Stimulated activated CD4-positive, alpha-beta T cell treated with anti-CD3 and anti-CD28 coated beads, Interleukin-2, amount 100 ng/mL, for 24 hours (primary cell): Measurements from ENCODE around the gene ZGRF1.
"Not testable (repeated sequence)": the region's sequence is repeated elsewhere in the genome, so short reads cannot be mapped to it uniquely, and the experiment has no call there.

Experiments
- DNase-seq, 2 donors: peaks; one replicate each; pipeline ENCODE4 v3.0.0-alpha.2; 2020

ZGRF1 gene

DNA sequence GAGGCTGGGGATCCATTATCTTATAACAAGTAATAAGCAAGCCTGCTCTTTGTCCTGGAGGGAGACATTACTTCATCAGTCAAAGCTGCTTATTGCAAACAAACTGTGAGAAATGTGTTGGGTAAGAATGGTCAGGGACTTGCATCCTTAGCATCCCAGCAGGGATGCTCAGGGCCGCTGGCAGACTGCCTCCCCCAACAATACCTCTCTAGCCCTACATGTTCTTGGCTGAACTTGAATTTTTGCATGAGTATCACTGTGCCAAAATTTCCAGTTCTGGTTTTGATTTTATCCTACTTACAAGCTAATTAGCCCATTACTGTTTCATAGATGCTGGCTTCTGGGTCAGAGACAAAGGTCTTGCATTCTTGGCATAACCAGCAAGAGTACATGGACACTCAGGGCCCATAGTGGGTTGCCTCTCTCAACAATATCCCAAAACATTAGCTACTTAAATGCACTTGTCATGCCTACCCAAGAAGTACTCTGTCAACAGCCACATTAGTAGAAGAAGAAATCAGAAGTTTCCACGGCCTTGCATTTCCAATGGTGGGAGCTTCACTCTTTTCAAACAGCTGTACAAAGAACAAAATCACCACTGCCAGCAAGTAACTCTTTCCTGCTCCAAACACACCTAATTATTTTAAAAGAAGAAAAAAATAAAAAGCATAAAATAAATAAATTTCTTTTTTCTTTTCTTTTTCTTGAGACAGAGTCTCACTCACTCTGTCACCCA, 78.9 kb downstream of the ZGRF1 start:
- DNase-seq, result no peak

DNA sequence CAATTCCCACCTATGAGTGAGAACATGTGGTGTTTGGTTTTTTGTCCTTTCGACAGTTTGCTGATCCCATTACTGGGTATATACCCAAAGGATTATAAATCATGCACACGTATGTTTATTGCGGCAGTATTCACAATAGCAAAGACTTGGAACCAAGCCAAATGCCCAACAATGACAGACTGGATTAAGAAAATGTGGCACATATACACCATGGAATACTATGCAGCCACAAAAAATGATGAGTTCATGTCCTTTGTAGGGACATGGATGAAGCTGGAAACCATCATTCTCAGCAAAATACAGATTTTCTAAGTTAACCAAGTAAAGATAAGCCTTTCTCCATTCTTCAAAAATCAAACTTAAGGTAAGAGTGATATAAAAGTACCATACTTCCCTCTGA, 82.4 kb downstream of the ZGRF1 start:
- not testable (repeated sequence) for DNase-seq

DNA sequence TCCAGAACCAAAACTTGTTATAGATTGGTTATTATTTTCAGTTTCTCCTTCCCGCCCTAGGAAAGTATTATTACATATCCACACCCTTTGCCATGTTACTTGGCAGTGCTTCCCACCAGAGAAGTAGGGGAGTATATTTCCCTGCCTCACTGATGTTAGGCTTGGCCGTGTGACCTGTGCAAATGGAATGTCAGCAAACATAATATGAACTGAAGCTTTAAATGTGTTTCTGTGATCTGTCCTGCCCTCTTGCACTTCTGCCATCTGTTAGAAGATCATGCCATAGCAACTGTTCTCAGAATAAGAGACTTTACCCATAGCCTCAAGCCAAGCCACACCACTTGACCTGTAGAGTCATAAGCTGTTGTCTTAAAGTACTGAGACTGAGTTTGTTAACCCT, 84.0 kb downstream of the ZGRF1 start:
- no peak for DNase-seq

DNA sequence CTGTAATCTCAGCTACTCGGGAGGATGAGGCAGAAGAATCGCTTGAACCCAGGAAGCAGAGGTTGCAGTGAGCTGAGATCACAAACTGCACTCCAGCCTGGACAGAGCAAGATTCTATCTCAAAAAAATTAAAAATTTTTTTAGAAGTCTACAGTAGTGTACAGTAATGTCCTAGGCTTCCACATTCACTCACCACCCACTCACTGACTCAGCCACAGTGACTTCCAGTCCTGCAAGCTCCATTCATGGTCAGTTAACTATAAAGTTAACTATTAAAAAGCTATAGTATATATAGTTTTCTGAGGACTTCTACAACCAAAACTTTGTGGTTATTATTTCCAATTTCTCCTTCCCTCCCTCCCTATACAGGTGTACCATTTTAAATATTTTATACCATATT, 86.0 kb downstream of the ZGRF1 start:
- no peak for DNase-seq

DNA sequence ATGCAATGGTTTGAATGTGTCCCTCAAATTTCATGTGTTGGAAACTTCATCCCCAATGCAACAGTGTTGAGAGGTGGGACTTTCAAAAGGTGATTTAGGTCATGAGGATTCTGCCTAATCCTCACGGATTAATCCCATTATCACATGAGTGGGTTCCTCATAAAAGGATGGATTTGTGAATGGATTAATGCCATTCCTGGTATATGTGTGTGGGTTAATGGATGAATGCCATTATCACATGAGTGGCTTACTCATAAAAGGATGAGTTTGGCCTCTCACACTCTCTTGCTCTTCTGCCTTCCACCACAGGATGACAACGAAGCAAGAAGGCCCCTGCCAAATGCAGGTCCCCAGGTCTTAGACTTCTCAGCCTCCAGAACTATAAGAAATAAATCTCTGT, 90.2 kb downstream of the ZGRF1 start:
- no peak for DNase-seq

DNA sequence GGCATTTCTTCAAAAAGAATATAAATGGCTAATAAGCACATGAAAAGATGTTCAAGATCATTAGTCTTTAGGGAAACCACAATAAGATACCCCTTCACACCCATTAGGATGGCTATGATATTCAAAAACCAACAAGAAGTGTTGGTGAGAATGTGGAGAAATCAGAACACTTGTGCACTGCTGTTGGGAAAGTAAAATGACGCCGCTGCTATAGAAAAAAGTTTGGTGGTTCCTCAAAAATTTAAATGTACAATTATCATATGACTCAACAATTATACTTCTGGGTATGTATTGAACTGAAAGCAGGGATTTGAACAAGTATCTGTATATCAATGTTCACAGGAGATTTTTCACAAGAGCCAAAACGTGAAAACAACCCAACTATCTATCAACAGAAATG, 91.4 kb downstream of the ZGRF1 start:
- DNase-seq, result no peak

DNA sequence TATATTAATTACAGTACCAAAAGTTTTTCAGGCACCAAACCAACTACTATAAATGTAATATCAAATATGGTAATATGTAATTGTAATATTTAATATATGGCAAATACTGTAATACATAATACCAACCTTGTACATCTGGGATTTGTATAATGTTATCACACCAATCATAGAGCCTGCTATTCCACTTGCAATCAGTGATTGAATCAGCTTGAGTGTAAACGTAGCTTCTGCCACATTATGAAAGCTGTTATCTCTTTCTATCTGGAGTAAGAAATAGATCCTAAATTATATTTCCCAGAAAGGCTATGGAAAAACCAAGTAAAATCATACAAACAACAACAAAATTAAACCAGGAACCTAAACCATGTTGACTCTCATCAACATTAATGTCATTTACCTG, 96.0 kb downstream of the ZGRF1 start:
- DNase-seq, result no peak

DNA sequence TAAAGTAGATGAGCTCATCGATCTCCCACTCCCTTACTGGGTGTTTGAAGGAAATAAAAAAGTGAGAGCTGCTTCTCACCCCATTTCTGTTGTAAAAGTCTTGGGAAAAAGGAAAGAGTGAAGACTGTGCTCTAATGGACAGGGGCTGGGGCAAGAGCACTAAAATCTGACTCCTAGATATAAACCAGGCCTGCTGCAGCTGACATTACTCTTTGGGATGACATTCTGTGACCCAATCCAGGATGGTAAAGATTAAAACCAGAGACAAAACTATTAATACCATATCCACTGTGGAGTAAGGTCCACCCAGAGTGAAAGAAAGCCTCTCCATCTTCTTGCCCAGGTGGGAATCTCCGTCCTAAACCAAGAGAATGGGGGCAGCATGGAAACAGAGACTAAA, 100.6 kb downstream of the ZGRF1 start:
- no peak for DNase-seq

DNA sequence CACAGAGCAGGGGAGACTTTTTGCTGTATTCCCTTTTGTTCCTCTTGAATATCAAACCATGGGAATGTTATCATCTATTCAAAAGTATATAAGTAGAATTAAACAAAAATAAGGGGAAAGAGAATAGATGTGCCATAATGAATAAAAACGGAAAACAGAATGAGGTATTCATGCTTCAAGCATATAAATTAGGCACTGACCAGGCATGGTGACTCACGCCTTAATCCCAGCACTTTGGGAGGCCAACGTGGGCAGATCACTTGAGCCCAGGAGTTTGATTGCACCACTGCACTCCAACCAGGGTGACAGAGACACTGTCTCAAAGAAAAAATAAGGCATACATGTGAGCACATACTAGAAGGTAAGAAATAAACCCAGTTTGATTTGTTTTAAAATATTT, 104.4 kb downstream of the ZGRF1 start:
- no peak for DNase-seq

DNA sequence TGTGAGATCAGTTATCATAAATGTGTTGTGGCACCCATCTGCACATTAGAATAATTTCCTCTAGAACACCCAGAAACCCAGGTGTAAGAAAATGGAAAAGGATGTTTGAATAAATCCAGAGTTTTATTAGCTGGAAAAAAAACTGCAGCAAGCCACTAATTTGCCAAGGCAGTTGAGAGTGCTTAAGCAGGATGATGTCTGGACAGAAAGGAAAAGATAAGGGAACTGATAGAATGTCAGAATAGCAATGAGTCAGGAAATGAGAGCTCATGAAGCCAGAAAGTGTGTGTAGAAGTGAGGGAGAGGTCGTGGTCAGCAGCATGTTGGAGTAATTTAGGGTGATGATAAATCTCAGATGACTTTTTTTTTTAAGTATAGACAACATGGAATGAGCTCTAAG, 105.6 kb downstream of the ZGRF1 start:
- DNase-seq, result no peak

DNA sequence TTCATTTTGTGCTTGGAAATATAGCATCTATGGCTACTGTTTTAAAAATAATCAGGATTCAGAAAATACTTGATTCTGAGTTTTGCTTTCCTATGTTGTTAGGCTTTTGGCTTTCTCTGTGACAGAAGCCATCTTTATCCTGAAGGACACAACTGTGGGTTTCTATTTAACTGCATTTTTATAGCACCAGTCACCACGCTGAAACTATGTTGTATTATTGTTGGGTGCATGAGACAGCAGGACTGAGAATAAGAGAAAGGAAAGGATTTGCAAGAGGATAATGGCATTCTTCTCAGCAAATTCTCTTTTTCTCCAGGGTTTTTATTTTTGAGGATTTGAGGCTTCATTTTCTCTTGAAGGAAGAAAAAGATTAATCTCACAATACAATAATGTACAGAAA, 110.6 kb downstream of the ZGRF1 start:
- DNase-seq, result no peak

DNA sequence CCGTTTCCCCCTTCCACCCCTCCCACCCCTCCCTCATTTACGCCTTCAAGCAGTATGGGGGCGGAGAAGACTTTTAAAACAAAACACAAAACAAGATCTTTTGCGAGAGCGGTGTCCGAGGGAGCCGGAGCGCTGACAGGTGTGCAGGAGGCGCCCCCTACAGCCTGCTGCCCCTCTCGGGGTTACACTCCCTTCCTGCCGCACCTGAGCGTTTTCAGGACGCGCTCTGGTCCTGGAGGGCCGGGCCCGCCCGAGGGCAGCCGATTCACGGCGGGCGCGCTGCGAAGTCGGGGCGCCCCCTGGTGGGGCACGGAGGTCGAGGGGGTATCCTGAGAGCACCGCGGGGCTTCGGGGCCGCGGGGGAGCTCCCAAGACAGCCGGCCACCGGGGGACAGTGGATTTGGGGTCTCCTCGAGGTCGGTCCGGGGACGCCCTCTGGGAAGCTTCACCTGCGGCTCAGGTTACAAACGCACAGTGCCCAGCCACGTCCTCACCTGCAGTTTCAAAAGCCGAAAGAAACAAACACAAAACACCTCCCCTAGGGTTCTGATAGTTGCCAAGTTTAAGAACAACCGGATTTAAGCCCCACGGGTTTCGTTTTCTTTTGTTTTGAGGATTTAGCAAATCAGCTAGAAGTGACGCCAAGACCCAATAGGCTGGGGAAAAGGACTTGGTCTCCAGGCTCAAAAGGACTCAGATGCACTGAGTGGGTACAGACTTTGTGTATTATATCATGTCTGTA, 112.8 kb downstream of the ZGRF1 start:
- DNase-seq, result peak; percentile 81 to 83

DNA sequence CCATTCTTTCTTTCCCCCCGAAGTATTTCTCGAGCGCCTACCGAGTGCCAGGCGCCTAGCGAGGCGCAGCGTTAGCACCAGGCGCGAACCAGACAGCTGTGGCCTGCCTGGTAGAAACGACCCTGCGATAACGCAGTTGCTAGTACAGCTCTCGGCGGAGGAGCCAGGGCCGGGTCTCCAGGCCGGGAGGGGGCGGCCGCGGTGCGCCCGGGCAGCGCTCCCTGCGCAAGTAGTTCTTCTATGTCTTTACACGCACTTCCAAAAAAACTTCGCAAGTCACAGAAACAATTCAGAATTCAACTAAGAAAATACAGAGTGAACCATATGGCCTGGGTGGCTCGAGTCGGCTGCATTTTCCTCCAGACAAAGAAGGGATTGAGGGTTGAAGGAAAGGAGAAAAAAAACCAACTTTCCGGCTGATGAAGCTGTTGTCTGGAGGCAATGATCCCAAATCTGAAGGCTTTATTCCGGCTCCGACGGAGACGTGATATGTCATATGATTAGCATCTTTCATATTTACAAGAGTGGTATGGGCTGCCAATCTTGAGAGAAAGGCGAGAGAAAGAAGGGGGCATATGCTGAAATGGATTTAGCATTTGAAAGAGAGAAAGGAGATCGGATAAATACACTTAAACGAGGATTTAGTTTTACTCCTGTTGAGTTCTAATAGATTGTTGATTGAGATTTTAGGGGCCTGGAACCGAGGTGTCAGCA, 113.5 kb downstream of the ZGRF1 start:
- DNase-seq, result peak; percentile 29 to 54

DNA sequence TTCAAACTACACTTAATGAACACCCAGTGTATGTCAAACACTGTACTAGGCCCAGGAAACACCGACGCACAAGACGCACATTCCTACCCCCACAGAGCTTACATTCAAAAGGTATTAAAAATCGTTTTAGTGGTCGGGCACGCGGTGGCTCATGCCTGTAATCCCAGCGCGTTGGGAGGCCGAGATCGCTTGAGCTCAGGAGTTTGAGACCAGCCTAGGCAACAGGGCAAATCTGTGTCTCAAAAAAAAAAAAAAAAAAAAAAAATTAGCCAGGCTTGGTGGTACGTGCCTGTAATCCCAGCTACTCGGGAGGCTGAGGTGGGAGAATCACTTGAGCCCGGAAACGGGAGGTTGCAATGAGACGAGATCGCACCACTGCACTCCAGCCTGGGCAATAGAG, 114.3 kb downstream of the ZGRF1 start:
- DNase-seq, result not testable (repeated sequence)

DNA sequence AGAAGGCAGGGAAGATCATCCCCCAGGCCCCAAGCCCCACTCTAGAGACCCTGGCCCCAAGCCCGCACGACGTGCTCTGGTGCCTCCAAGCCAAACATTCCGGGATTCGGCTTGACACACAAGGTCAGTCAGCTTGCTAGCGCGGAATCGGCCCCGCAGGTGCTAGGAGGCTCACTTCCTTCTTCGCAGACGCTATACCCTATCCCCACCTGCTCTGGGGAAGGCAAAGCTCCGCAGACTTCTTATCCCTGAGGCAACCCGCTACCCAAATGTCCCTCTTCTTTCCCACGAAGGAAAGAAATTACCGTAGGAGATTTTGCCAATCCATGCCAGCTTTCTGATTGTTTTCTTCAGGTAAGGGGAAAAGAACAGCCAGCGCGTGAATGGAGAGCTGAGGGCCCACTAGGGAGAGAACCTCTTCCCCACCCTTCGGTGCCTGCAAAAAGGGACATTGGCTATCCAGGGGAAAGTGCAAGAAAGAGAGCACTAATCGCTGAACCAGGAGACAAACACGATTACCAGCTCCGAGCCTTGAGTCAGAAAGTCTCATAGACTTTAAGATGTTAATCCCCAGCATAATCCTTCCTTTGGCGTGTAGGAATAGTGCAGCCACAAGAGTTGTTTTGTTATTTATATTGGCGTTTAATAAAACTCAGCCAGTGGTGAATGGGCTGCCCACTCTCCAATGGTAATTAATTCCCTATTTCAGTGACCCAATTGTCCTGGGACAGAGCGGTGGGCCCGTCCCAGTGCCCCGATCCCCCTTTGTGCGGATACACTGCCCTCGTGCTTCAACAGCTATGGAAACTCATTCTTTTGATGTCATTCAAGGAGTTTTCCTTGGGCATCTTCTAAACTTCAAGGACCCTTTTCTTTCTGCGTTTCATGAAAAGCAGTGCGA, 115.3 kb downstream of the ZGRF1 start:
- peak in 1 of 2 donors; percentile 11 for DNase-seq

DNA sequence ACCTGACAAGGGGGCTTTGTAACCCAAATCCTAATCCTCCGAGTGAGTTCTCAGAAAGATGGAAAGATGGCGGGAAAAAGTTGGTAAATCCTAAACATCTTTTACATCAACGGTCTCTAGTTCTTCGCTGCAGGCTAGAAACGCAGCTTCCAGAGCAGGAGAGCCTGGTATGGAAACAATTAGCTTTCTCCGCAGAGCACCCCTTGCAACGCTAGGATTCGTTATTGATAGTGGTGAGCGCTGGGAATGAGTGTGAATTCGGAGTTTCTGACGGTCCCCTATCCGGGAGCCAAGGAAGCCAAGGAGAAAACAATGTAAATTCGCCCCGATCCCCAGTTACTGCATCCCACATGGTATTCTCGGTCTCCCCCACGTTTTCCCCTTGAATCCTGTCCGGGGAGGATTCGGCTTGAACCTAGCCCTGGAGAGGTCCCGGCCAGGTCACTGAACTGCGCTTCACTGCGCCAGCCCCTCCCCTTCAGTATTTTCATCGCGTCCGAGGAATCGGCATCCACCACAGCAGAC, 116.0 kb downstream of the ZGRF1 start:
- no peak for DNase-seq

DNA sequence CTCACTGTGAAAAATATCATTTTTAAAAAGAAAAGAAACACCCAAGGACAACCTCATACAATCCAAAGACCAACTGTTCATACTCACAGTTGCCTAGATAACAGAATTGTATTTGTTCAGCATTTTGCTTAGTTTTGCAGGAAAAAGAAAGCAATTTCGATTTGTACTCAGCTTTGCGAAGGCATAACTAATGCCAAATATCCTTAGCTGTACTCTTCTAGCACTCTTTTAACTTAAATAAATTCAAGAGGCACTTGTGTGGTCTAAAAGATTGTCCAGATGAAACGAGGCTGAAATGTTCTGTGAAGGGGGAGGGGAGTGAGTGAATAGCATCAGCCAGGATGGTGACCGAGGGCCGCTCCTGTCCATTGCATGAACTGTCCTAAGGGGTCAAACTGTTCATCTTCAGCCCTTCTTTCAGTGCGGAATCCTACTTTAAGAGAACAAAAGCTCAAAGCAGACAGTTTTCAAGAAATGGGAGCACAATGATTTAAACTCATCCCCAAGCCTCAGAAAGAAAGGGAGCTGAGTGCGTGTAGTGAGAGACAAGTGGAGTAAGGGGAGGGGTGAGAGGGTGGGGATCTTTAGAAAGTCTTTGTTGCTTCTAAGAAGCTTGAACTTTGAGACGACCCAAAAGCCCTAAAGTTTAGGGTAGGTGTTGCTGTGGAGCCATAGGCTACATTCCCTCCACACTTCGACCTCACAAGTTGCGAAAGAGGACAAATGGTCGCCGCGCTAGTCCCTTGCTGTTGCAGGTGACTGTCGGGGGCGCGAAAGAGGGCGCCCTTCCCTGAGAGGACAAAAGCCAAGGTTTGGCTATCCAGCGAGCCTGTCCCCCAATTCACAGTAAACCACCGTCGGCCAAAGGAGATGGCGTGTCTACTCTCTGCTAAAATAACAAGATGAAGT, 116.8 kb downstream of the ZGRF1 start:
- no peak for DNase-seq

DNA sequence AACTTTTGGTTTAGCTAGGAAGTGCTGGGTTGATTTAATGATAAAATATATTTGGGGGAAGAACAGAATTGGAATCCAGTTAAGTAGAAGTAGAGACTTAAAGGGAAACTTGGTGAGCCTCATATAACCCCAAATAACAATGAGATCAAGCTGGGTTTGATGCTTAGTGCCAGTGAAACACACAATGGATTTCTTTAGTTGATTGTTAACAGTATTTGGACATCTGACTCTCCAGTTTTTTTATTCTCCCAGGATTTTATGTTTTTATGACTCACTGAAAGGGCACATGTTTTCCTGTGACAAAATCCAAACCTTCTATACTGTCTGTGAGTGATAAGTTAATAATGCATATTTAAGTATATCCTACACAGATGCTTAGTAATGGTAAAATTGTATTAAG, 118.0 kb downstream of the ZGRF1 start:
- DNase-seq, result no peak

DNA sequence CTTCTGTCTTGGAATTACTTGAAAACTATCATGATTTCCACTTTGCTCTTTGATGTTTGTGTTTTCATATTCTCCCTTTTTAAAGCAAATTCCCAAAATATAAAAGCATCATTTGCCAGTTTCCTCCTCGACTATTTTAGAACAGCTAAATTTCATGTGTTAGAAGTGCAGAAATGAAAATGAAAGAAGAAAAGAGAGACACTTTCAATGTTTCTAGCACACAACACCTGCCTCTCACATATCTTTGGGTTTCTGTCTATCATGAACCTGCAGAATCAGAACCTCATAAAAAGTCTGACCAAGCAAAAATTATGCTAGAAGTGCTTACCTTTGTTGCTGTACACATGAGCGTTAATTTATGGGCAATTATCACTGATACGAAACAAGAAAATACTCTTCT, 118.8 kb downstream of the ZGRF1 start:
- DNase-seq, result no peak

DNA sequence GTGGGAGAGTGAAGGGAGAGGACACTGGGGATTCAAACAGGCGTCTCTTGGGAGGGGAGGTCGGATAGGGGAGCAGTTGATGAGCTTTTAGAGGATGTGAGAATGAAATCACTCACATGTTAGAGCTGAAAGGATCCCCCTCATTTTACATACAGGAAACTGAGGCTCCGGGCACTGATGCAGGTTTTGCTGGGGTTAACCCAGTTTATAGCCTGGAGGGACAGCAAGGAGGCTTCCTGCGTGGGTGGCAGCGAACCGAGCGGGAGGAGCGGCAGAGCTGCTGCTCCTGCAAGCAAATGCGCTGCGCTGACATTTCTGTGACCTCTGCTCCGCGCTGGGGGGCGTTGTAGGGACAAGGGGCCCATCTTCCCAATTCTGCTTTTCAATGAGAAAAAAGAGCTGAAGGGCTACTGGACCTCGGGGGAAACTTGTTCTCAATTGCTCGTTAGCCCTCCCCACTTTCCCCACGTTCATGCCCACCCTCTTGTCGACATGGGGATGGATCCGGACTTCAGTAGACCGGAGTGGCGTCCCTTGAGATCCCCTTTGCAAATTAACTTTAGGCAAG, 119.6 kb downstream of the ZGRF1 start:
- DNase-seq, result peak in 1 of 2 donors; percentile 26

DNA sequence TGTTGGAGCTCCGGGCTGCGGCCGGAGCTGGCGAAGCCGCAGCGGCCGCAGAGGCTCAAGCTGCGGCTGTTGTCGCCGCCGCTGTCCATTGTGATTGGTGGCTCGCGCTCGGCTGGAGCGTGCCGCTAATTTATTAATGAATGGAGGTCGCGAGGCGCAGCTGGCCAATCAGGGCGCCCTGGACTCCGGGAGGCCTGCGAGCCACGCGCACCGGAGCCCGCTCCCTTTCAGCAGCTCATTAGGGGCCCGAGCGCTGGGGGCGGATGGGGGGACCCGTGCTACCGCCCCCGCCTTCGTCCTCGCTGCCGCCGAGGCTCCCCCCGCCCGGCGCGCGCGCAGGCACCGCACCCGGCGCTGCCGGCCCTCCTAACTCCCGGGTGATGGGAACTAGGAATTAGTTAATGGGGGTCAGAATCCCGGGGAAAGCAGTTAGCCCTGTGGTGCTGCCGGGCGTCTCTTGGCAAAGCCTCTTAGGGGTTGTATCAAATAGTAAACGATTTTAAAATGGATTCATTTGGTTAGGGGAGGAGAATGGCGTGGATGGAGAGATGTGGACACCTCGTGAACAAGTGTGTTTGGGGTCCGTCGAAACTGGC, 120.1 kb downstream of the ZGRF1 start:
- peak in 1 of 2 donors; percentile 9 for DNase-seq
